Stimulated activated CD8-positive, alpha-beta memory T cell treated with anti-CD3 and anti-CD28 coated beads, Interleukin-7, amount 100 ng/mL, for 48 hours (primary cell): ENCODE measurements around the gene ZNF454.

ENCODE experiments used
- DNase-seq, 2 donors: peaks; one replicate each; pipeline ENCODE4 v3.0.0-alpha.2; 2020; ENCODE audit warnings: low read depth in 1 of 2; ENCODE audit errors: extremely low read depth in 1 of 2

ZNF454 gene

DNA sequence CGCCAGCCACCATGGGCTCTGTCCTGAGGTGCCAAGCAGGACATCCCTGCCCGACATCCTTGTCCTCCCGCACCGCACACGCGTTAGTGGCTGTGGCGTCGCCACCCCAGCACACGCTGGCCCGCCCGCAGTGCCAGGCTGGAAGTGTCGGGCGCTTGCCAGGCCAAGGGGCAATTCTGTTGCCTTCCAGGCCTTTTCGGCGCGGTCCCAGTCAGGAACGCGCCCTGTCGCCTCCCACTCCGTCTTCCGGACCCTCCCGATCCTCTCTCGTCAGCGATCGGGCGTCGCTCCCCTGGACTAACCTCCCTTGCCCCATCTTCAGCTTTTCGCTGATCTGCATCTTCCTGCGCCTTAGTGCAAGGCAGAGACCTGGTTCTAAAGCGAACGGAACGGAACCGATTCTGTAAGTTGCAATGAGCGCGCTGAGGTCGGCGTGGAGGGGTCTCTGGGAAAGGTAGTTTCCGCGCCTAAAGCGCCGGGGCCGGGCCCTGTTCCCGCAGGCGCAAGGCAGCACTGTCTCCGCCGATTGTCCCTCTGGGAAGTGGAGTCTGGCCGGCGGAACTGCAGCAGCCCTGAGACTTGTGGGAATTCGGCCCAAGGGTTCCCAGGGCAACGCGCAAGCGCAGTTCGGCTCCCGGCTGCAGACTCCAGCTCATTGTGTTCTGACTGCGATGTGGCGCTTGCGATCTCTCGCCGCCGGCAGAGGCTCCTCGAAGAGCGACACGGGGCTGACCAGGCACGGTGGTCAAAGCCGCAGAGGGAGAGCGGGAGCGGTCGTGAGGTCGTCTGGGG is at the start of gene ZNF454:
Gene ZNF454, plus strand, starts transcription at position 630 of the 792 bp plus-strand sequence. CDS start 1,594 bp downstream, outside the sequence.
- no peak for DNase-seq

DNA sequence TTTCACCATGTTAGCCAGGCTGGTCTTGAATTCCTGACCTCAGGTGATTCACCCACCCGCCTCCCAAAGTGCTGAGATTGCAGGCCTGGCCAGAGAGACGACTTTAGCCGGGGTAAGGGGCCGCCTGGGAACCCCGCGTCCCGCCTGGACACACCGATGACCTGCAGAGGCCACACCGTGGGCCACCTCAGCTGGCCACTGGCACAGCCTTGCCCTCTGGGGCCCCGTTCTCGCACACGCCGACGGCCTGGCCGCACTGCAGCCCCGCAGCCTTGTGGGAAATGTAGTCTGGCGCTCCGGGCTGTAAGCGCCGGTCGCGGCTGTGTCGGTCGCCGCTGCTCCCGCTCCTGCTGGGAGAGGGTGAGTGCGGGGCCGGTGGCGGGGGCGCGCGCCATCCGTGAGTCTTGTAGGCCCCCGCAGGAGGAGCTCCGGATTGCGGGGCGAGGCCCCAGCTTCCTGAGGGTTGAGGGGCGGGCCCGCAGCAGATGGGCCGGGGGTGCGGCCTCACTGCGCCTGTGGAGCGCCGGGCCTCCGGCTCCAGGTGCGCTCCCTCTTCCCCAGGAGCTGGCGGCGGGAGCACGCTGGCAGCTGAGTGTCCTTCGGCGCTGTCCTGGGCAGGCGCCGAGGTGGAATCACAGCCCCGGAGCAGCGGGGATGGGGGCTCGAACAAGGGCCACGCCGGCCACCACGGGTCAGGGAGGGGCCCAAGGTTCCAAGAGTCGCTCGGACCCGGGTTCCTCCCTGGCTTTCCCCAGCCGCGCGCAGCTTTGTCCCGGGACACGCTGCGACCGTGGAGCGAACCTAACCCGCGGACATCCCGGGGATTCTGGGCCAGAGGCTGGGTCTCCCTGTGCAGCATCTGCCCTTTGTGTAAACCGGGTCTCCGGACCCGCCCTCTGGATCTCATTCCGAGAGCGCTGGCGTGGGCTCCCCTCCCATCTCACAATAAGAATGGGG is 45.1 kb upstream of the ZNF454 start, which contains the start of gene ZFP2:
Gene ZFP2, plus strand, starts transcription at position 299 of the 957 bp plus-strand sequence. CDS start 35,401 bp downstream, outside the sequence.
- DNase-seq, result no peak

DNA sequence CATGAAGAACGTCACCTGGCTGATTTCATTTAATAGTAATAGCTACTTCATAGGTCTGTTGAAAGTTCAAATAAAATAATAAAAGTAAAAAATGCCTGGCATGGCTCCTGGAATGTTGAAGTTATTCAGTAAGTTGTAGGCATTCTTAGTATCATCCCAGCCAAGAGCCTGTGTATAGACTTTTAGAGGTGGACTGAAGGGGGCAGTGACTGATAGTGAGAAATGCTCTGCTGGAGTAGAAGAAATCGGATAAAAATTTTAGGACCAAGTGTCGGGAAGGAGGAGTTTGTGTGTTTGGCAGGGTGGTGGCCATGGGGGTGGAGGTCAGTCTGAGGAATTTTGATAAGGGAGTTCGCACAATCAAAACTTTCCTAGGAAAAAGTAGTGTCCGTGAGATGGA is 41.7 kb upstream of the ZNF454 start:
- no peak for DNase-seq

DNA sequence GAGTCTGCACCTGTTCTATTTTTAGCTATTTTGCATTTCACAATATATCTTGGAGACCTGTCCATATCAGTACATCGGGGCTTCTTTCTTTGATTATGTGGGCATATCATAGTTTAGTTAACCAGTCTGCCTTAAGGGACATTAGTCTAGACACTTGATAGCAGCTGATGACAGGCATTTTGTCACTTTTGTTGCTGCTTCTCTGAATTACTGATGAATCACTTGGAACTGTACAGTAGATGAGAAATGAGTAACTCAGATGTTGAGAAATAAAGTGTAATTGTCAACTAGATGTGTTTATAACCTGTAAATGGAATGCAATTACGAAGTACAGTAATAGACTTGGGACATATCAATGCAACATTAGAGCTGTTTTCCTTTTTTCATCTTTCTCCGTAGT is 38.1 kb upstream of the ZNF454 start:
- no peak for DNase-seq

DNA sequence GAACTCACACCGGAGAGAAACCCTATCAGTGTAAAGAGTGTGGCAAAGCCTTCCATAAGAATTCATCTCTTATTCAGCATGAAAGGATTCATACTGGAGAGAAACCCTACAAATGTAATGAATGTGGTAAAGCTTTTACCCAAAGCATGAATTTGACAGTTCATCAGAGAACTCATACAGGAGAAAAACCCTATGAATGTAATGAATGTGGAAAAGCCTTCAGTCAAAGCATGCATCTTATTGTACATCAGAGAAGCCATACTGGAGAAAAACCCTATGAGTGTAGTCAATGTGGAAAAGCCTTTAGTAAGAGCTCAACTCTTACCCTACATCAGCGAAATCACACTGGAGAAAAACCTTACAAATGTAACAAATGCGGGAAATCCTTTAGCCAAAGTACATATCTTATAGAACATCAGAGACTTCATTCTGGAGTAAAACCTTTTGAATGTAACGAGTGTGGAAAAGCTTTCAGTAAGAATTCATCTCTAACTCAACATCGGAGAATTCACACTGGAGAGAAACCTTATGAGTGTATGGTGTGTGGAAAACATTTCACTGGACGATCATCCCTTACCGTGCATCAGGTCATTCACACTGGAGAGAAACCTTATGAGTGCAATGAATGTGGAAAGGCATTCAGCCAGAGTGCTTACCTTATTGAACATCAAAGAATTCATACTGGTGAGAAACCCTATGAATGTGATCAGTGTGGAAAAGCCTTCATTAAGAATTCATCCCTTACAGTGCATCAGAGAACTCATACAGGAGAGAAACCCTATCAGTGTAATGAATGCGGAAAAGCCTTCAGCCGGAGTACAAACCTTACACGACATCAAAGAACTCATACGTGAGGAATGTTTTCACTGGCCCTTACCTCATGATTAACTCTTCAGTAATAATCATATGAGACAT is 8.9 kb upstream of the ZNF454 start:
- DNase-seq, result no peak

DNA sequence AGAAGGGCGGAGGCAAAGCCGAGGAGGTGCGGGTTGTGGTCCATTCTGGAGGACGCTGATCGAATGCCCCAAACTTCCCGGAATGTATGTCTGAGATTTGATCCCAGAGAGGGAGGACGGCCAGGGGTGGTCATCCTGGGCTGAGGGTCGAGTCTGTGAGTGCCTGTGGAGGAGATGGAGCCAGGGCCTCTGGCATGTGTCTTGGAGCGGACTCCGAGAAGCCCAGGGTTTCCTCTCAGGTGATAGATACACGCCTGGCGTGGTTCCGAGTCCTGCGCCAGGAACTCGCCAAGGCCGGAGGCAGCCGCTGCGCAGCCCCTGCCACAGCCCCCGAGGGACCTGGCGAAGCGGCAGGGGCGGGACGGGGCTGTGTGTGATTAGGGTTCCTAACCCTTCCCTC is 363 bp downstream of the ZNF454 start:
- DNase-seq, result no peak

DNA sequence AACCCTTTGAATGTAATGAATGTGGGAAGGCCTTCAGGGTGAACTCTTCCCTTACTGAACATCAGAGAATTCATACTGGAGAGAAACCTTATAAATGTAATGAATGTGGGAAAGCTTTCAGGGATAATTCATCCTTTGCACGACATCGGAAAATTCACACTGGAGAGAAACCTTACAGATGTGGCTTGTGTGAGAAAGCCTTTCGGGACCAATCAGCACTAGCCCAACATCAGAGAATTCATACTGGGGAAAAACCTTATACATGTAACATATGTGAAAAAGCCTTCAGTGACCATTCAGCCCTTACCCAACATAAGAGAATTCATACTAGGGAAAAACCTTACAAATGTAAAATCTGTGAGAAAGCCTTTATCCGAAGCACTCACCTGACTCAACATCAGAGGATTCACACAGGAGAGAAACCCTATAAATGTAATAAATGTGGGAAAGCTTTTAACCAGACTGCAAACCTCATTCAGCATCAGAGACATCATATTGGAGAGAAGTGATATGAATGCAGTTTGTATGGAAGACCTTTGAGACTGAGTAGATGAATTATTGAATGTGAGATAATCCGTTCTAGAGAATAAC is 24.6 kb downstream of the ZNF454 start:
- no peak for DNase-seq

DNA sequence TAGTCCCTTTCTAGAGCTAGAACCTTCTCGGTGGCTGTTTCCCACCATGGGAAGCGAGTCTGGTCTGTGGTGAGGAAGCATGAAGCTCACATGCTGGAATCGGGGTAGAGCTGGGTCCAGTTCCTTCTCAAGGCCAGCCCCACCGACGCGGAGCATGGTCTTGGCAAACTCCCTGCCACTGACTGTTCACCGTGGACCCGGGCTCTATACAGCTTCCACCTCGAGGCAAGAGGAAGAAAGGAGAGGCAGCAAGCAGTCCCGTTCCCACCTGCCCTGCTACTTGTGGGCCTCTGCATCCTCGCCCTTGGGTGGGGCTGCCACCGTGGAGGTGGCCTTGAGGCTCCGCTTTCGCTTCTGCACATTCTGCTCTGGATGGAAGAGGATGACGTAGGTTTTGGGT is 40.4 kb downstream of the ZNF454 start:
- DNase-seq, result no peak

DNA sequence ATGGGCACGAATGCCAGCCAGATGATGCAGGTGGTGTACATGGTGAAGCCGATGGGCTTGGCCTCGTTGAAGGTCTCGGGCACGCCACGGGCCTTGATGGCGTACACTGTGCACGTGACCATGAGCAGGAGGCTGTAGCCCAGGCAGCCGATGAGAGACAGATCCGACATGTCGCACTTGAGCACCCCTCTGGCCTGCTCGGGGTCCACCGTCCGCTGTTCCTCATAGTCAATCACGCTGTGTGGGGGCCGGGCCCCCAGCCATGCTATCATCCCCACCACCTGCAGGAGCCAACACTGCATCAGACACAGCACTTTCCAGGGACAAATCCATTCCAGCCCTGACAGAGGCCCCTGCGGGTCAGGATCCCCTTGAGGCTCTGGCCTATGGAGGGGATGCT is 41.9 kb downstream of the ZNF454 start:
- DNase-seq, result no peak

DNA sequence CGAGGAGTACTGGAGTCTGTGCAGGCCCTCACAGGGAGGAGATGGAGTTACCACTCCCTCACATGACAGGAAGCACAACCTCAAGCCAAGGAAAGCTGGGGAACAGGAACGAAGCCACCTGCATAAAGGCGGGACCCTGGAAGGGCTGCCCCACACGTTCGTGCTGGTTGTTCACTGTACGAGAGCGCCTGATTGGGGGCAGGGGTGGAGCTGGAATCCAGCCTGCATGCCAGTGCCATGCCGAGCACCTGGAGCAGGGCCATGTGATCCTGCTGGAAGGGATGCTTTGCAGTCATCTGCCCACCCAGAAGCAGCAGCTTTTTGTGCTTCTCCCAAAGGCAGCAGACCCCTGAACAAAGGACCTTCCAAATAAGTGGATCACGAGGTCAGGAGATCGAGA is 42.7 kb downstream of the ZNF454 start:
- no peak for DNase-seq

DNA sequence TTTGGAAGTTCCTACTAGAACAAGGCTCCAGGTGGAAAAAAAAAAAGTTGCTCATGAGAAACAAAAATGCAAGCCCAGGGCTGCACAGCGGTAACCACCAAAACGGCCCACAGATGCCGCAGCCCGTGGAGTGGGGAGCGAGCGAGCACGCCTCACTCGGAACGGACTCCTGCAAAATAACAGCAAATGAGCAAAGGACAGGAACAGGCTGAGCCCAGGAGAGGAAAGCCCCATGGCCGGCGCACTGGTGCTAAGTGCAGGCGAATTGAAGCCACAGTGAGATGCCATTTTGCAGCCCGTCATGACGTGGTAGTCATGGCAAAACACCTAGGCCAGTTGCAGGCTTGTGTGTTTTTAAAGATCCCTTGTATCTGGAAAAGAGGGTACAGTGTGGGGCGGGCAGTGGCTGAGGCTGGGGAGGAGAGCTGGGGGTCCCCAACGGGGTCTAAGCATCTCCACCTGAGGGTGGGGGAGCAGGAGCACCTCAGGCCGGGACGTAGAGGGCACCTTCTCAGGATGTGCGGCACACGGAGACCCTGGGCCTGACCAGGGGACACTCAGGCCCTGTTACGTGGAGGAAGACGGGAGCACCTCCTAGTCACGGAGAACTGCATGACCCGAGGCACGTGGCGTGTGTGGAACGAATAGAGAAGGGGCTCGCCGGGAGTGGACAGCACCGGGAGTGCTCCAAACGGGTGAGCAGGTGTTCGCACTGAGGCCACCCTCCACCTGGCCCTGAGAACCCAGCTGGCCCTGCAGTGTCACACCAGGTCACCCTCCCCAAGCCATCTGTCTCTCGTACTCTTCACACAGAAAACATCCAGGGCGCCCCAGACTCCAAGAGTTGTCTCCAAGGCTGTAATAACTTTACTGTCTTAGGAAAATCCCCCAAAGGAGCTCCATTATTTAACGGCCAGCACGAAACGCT is 43.4 kb downstream of the ZNF454 start:
- DNase-seq, result no peak

DNA sequence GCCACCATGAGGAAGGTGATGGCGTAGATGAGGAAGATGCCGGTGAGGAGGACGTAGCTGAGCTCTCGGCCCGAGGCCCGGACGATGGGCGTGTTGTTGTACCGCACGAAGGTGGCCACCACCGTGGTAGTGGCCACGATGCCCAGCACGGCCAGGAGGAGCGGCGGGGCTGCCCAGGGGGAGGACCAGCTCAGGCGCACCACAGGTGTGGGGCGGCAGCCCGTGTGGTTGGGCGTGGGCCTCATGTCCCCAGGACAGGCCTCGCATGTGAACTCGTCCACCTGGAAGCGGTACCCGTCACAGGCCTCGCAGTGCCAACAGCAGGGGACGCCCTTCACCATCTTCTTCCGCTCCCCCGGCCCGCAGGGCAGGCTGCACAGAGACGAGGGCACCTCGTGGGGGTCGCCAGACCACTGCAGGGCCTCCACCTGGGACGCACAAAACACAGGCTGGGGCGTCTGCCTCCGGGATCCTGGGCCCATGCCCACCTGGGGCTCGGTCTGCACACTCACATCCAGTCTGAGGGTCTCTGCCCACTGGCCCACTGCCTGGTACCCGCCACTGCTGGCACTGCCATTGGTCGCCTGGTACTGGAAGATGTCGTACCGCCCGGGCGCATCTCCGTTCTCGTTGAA is 45.4 kb downstream of the ZNF454 start:
- DNase-seq, result no peak

DNA sequence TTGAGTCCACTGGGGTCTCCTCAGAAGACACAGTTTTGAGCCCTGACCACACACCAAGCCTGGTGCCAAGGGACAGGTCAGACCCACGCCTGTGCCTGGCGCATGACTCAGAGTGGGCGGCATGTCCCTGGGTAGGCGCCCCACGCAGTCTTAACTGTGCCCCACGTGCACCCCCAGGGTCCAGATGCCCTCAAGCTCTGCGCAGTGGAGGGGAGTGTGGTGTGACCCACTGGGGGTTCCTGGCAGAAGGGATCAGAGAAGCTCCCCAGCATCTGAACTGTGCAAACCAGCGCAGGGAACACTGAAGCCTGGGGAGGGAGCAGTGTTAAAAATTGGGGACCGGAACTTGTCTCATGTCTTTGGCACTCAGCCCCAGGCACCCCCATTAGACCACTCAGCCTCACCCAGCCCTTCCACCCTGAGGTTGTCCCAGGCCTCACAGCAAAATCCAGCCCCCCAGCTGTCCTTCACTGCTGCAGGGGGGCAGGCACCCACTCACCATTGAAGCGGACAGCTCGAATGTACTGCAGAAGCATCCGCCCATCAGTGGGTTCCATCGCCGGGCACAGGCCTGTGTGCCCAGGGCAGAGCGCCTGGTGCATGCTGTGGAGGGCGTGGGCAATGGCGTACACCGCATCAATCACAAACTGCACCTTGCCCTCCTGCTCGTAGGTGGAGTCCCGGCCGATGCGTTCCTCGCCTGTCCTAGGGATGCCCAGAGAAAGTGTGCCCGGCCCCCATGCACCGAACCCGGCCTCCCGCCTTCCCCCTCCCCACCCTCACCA is 47.6 kb downstream of the ZNF454 start:
- DNase-seq, result no peak

DNA sequence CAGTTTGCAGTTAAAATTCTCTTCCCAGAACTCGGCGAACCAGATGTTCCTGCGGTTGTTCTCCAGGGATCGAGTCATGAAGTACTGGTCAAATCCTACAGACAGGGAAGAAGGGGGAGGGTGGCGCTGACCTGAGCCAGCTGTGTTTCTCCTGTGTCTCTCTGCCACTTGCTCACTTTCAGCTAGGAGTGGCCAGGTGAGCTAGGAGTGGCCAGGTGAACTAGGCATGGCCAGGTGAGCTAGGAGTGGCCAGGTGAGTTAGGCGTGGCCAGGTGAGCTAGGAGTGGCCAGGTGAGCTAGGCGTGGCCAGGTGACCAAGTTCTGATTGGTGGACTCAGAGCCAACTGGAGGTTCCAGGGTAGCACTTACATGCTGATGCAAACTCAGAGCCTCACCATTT is 48.3 kb downstream of the ZNF454 start:
- DNase-seq, result no peak

DNA sequence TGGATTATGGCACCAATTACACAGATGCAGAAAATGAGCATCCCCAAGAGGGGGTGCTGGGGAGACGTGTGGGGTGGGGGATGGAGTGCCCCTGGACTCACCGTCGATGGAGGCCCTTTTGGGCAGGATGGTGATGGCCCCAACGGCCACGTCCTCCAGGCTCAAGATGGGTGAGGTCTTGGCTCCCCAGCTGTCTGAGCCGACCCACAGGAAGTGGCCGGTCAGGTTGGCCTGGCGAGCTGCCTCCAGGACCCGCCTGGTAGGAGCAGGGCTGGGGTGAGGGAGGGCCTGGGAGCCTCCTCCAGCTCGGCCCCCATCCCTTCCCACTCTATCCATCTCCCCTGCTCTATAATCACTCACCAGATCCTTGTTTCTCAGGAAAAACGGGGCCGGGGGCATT is 49.5 kb downstream of the ZNF454 start:
- no peak for DNase-seq

DNA sequence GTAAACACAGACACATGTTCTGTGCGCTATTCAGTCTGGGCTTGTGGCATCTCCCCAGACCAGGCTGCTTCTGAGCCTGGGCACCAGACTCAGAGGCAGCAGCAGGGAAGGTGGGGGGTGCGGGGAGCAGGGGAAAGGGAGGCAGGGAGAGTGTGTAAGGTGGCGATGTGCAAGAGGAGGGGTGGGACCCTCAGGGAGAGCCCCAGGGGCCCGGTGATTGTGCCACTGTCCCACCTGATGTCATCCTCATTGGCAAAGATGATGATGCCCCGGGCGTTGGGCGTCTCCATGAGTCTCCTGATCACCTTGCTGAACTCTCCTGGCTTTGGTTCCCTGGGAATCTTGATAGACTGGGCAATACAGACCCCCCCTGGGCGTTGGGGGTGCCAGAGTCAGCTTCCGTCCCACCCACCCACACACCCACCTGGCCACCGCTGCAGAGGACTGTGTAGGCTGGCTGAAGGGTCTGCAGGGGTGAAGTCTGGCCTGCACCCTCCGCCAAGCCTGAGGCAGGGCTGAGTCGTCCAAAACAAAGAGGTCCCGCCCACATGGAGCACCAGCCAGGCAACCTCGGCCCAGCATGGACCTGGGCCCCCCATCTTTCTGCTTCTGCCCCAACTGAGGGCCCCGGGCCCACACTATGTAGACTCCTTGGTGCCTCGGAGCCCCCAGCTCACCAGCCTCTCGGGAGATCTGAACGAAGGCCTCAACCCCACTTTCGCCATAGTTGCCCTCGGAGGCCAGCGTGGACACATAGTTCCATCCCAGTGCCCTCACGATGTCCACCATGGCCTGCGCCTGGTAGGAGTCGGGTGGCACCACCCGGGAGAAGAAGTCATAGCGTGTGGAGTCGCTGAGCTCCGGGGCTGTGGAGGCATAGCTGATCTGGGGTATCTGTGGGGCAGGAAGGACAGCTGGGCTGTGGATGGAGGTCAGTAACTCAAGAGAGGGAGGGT is 50.5 kb downstream of the ZNF454 start:
- no peak for DNase-seq
